IPS-NIHi7 (cell line): ENCODE results near the gene DENND1C.

Source experiments
- DNase-seq: peaks from one replicate; pipeline ENCODE4 v3.0.0; 2012; ENCODE audit warnings: mixed read lengths; ENCODE audit errors: extremely low spot score

Gene DENND1C, protein sequence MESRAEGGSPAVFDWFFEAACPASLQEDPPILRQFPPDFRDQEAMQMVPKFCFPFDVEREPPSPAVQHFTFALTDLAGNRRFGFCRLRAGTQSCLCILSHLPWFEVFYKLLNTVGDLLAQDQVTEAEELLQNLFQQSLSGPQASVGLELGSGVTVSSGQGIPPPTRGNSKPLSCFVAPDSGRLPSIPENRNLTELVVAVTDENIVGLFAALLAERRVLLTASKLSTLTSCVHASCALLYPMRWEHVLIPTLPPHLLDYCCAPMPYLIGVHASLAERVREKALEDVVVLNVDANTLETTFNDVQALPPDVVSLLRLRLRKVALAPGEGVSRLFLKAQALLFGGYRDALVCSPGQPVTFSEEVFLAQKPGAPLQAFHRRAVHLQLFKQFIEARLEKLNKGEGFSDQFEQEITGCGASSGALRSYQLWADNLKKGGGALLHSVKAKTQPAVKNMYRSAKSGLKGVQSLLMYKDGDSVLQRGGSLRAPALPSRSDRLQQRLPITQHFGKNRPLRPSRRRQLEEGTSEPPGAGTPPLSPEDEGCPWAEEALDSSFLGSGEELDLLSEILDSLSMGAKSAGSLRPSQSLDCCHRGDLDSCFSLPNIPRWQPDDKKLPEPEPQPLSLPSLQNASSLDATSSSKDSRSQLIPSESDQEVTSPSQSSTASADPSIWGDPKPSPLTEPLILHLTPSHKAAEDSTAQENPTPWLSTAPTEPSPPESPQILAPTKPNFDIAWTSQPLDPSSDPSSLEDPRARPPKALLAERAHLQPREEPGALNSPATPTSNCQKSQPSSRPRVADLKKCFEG

DNA sequence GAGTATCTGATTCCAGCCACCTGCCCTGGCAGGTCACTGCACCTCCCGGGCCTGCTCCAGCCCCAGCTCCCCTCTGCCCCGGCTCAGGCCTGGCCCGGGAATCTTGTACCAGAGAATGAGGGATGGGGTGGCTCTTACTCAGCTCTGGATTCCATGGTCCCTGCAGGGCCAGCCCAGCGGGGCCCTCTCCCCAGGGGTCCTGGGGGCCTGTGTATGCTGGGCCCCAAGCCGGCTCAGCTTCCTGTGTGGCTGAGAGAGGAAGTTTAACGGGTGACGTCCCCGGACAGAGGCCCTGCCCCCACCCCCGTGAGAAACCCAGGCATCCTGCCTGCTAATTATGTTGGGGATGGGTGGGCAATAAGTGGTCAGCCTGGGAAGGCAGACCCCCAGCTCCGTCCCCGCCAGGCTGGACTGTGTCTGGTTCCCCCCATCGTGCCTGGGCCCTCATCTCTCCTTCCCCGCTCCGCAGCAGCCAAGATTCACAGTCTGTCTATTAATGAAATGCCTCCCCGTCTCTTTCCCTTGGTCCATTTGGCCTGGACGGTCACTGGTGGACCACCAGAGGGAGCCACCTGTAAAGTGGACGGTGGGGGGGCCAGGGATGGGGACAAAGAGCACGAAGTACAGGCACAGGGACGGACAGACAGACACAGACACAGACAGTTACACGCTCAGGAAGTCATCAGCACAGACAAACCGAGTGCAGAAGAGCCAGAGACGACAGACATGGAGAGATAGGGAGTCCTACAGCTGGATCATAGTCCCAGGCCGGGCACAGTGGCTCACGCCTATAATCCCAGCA lies at the start of gene DENND1C:
TSS of gene DENND1C (minus strand) at position 247 of the 802 bp plus-strand sequence. CDS start at position 155, 92 bp downstream.
- no peak for DNase-seq

DNA sequence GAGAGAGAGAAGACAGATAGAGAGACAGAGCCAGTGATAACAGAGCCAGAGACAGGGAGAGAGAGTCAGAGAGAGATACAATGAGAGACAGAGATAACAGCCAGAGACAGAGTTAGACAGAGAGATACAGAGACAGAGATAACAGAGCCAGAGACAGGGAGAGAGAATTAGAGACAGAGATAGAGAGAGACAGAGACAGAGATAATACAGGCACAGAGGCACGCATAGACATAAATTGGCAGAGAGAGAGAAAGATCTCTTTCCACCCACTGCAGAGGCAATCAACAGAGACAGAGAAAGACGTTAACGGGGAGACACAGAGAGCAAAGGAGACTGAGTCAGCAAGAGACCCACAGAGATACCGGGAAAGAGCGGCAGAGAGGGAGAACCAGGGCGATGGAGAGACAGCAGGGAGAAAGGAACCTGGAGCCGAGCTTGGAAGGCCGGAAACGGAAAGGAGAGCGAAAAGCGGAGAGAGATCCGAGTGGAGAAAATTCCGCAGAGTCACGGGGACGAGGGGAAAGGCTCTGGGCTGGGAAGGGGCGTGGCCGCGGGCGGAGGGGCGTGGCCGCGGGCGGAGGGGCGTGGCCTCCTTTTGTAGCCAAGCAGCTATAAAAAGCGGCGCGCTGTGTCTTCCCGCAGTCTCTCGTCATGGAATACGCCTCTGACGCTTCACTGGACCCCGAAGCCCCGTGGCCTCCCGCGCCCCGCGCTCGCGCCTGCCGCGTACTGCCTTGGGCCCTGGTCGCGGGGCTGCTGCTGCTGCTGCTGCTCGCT lies 49.0 kb upstream of the DENND1C start, which contains the start of gene TNFSF9:
TSS of gene TNFSF9 (plus strand) at position 641 of the 777 bp plus-strand sequence. CDS start at position 652, 11 bp downstream.
- DNase-seq, result peak; percentile 85

DNA sequence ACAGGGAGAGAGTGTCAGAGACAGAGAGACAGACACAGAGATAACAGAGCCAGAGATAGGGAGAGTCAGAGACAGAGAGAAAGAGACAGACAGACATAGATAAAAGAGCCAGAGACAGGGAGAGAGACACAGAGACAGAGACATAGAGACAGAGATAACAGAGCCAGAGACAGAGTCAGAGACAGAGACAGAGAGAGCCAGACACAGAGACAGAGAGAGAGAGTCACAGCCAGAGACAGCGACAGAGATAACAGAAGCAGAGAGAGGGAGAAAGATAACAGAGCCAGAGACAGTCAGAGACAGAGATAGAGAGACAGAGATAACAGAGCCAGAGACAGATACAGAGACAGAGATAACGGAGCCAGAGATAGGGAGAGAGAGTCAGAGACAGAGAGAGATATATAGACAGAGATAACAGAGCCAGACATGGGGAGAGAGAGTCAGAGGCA lies 48.4 kb upstream of the DENND1C start:
- DNase-seq, result no peak

DNA sequence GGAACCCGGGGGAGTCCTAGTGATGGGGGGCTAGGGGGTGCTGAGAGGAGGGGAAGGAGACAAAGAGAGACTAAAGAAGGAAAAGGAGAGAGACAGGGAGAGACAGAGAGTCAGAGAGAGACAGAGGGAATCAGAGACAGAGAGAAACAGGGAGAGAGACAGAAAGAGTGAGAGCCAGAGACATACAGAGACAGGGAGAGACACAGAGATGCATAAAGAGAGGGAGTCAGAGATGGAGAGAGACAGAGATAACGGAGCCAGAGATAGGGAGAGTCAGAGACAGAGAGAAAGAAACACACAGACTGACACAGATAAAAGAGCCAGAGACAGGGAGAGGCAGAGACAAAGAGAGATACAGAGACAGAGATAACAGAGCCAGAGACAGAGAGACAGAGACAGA lies 47.8 kb upstream of the DENND1C start:
- DNase-seq, result no peak

DNA sequence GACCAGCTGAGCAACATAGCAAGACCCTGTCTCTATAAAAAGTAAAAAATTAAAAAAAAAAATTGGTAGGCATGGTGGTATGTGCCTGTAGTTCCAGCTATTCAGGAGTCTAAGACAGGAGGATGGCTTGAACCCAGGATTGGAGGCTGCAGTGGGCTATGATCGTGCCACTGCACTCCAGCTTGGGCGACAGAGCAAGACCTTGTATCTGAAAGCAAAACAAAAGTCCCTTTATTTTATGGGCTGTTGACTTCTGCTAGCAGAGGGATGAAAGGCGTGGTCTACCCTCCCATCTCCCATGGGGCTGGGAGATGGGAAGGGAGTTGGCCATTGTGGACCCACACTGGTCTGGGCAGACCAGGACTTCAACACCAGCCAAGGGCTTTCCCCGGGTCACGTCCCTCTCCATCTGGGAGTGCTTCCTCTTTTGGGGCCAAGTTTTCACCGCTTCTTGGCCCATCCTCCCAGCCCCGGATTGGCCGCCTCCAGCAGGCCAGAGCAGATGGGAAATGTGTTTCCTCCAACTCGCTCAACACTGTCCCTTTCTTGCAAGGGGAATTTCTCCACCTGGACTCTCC lies 47.0 kb upstream of the DENND1C start:
- DNase-seq, result no peak

DNA sequence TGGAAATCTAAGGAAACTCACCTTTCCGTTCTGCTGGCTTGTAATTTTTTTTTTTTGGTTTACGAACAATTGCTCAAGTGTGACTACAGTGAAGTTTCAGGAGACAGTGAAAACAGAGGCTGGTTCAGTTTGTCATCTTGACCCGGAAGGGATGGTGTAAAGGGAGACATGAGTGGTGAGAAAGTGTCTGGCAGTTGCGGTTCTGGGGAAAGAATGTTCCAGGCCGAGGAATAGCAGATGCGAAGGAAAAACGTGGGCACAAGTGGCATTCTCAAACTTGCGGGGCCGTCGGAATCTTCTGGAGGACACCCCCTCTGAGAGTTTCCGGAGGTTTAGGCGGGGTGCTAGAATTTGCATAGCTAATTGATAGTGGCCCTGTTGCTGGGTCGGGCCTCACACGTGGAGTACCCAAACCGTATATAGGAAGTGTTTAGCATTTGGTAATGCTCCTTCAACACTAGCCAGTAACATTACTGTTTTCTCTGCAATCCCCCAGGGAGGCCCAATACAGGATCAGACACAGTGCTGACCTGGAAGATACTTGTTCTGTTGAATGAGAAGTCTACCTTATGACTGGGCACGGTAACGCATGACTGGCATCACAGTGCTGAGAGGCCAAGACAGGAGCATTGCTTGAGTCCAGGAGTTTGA lies 46.4 kb upstream of the DENND1C start:
- DNase-seq, result no peak

DNA sequence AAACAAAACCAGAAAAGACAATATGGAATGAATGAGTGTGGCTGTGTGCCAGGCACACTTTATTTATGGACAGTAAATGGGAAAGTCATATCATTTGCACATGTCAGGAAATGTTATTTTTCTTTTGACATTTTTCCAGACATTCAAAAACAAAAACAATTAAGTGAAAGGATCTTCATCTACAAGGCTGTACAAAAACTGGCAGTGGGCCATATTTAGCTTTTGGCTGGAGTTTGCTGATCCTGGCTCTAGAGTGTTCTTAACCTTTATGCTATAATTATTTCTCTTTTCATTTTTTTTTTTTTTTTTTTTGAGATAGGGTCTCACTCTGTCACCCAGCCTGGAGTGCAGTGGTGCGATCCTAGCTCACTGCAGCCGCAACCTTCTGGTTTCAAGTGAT lies 42.7 kb upstream of the DENND1C start:
- no peak for DNase-seq

DNA sequence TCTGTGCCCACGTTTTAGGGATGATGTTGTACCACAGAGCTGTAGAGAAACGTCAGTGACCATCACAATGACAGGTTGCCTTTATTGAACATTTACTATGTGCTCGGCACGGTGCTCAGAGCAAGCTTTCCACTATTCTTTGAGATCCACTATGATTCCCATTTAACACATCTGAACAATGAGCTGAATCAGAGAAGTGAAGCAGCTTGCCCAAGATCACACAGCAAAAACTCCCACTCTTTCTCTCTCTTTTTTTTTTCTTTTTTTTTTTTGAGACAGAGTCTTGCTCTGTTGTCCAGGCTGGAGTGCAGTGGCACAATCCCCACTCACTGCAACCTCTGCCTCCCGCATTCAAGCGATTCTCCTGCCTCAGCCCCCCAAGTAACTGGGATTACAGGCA lies 41.1 kb upstream of the DENND1C start:
- no peak for DNase-seq

DNA sequence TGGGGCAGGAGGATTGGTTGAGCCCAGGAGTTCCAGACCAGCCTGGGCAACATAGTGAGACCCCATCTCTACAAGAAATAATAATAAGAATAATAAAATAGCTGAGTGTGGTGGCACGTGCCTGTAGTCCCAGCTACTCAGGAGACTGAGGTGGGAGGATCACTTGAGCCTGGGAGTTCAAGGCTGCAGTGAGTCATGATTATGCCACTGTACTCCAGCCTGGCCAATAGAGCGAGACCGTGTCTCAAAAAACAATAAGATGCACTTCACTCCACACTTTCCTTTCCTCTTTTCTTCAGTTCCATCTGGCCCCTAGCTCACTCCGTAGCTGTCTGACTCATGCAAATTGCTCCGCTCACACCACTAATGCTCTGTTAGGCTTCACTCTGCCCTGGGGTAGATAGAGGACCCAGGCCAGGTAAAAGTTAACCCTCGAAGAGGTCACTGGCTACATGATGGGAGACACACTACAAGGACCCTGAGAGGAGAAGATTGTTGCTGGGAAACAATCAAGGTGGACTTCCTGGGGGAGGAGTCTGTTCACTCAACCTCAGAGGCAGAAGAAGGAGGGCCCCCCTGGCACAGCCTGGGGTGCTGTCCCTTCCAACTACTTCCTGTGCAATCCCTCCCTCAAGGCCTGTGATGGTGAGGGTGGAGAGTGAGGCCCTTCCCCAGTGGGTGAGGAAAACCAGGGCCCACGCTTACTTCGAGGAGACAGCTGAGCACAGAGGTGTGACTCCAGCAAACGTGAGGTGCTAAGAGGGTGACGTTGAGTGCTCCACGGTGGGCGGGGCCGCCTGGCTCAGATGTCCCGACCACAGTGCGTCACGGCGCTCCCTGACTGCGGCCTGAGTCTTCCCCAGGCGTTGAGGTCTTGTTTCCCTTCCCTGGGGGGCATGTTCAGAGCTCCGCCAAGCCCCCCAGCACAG lies 40.4 kb upstream of the DENND1C start:
- DNase-seq, result no peak

DNA sequence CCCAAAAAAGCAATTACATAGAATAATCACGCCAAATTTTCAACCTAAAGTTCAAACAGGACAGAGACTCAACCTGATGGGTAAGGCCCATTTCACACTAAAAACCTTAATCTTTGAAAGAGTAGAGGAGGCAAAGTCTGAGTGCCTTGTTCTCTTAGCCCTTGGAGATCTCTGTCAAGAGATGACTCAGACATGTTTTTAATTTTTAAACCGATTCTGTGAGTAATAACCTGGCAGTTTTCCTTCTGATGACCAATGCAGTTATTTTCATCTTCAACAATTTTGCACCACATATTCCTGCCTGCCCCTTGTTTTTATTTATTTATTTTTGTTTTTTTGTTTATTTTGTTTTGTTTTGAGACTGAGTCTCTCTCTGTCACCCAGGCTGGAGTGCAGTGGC lies 37.7 kb upstream of the DENND1C start:
- DNase-seq, result no peak

DNA sequence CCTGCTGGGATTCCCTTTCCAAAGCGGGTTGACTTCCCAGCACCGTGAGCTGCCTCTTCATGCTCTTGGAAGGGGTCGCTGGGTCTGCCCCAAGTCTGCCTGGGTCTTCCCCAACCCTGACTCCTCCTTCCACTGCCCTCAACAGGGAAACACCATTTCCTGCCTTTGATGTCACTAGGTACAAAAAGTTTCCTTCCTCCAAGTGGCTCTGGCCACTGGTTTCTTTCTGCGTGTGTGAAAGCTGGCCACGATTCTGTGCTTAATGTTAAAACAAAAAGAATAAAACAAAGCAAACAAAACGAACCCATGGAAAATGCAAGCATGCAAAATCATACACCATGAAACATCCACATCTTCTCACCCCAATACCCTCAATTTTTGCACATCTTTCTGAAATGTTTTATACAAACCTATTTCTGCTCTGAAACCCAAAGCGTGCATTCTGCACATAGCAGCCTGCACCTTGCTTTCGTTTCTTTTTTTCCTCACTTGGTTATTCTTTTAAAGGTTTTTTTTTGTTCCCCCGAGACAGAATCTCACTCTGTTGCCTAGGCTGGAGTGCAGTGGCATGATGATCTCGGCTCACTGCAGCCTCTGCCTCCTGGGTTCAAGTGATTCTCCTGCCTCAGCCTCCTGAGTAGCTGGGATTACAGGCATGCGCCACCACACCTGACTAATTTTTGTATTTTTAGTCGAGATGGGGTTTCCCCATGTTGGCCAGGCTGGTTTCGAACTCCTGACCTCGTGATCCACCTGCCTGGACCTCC lies 36.7 kb upstream of the DENND1C start:
- no peak for DNase-seq

DNA sequence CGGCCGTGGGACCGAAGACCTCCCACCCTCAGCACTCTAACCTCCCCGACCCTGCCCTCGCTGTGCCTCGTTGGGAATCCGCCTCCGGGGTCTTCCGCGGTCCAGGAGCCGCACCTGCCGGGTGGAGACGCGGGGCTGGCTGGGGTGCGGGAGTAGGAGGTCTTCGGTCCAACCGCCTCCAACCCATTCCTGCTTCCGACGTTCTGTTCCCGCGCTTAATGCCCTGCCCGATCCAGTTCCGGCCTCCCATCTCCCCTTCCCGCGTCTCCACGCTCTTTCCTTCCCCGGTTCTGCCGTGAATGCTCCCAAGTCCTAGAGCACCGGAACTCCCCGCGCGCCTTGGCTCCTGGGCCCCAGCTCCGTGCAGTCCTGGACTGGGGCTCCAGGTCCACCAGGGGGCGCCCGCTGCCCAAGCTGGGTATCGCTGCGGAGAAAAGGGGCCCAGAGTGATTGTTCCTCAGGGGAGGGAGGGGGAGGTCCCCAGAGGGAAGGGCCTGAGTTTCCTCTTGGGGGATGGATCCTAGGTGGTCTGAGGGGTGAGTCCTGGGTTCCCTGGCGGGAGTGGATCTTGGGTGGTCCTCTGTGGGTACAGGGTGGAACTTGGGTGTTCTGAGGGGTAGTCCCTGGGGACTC lies 35.2 kb upstream of the DENND1C start:
- peak; percentile 92 for DNase-seq

DNA sequence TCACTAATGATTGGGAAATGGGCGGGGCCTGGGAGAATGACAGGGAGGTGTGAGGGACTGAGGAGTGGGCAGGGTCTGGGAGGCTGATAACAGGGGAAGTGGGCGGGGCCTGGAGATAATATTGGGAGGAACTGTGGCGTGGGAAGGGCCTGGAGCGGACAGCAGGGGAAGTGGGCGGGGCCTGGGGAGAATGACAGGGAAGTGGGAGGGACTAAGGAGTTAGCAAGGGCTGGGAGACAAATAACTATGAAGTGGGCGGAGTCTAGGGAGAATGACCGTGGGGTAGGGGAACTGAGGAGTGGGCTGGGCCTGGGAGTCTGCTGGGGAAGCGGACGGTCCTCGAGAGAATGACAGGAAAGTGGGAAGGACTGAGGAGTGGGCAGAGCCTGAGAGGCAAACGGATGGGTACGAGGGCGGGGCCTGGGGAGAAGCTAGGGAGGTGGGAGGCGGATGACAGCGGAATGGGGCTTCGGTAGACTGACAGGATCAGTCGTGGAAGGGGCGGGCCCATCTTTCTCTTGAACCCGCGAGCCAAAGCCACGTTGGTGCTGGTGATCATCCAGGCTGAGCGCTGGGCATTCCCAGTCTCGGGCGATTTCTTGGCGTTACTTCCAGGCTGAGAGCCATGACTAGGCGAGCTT lies 34.6 kb upstream of the DENND1C start:
- peak; percentile 99 for DNase-seq

DNA sequence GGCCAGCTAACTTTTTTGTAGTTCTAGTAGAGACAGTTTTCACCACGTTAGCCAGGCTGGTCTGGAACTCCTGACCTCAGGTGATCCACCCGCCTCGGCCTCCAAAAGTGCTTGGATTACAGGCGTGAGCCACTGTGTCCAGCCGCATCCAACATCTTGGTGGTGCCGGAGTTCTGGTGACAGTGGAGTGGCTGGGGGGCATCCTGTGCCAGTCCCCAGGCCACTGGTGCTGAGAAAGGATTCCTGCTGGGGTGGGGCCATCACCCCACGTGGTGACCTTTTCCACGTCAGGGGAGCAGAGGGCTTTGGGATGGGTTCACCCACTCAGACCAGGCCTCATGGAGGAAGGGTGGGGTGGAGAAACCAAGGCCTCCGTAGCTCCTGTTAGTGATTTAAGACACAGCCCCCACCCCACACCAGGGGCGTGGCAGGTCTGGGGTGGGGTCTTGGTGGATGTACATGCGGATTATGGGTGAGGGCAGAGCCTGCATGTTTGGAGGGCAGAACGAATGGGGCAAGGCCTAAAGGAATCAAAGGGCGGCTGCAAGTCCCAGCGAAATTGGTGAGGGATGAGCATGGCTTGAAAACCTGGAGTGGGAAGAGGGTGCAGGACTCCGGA lies 33.4 kb upstream of the DENND1C start:
- DNase-seq, result no peak

DNA sequence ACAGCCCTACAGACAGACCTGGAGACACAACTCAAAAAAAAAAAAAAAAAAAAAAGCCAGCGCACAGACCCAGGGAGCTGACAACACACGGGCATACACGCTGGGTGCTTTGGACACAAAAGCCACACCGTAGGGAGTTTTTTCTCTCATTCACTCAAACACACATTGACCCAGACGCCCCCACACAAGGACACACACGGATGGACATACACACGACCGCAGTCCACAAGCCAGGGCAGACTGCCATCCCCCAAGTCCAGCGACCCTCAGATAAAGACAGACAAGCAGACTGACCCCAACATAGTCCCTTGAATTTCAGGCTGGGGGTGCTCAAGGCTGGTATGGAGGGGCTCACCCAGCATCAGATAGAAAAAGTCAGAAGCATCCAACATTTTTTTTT lies 32.5 kb upstream of the DENND1C start:
- DNase-seq, result no peak

DNA sequence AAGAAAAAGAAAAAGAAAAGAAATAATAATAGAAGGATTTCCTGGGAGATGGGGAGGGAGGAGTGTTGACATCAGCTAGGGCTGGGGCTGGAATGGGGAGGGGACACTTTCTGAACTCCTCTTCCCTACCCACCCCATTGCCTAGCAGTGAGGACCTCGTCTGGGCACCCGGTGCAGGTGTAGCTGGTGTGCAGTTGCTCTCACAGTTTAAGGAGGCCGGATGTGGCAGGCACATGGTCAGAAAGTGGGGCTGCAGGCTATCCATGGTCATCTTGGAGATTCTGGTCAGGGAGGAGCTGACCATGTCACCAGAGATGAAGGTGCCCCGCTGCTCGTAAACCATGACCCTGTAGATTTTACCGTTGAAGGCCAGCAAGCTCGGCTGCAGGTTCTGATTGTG lies 29.0 kb upstream of the DENND1C start:
- no peak for DNase-seq
